A549 (cell line): ENCODE measurements around the gene MRPS24. TPM values are rescaled to one million over a fixed set of nuclear protein-coding genes. Genes with fewer than 3 reads are reported as not detected.
"Not testable (repeated sequence)": the region's sequence is repeated elsewhere in the genome, so short reads cannot be mapped to it uniquely, and the experiment has no call there.

Source experiments
- ATAC-seq, 2 experiments: fragments of 200-7000 bp in 1 of 2; fragments of >200 bp in 1 of 2; cut with Nextera tagmentation in 1 of 2; cut with Tn5 transposase in 1 of 2; 3 replicates each; pipeline versions ENCODE4 v1.8.0 to v1.9.1; 2018 to 2020; ENCODE audit warnings: mild to moderate bottlenecking in 1 of 2, moderate library complexity in 1 of 2
- CTCF ChIA-PET: fragments of 300-600 bp; sonication (Branson Sonifier 250); formaldehyde crosslinking; extraction: SDS; loops from one replicate; lab custom pipeline; 2021; ENCODE audit warnings: antibody characterized with exemption, inconsistent platforms; lab: Yijun Ruan, JAX
- POLR2A ChIA-PET: fragments of 350-600 bp; formaldehyde crosslinking; extraction: SDS; loops from one replicate; lab custom pipeline; 2021; ENCODE audit warnings: antibody characterized with exemption, inconsistent platforms; lab: Yijun Ruan, JAX
- DNase-seq, 2 experiments: peaks; one replicate each; pipeline versions ENCODE4 v3.0.0 to v3.0.0-alpha.2; 2011 to 2016; ENCODE audit warnings: low read depth in 1 of 2, low spot score in 1 of 2
- FAIRE-seq: peaks from 2 replicates; lab custom pipeline; 2011; peaks lifted over from hg19 to GRCh38; lab: Jason Lieb, UNC
- H3K27ac ChIP-seq, 2 experiments: fragments of >200 bp; sonication (Bioruptor Twin); formaldehyde crosslinking; 3 replicates each; pipeline ENCODE4 v1.5.1; 2016 to 2017
- H3K4me1 ChIP-seq: fragments of >200 bp; sonication (Bioruptor Twin); formaldehyde crosslinking; 3 replicates; pipeline ENCODE4 v1.6.1; 2016
- H3K4me2 ChIP-seq: fragments of >200 bp; sonication (Bioruptor Twin); formaldehyde crosslinking; 3 replicates; pipeline ENCODE4 v1.6.1; 2016
- H3K4me3 ChIP-seq: fragments of >200 bp; sonication (Bioruptor Twin); formaldehyde crosslinking; 3 replicates; pipeline ENCODE4 v1.5.1; 2016
- H3K9me3 ChIP-seq: fragments of >200 bp; sonication (Bioruptor Twin); formaldehyde crosslinking; 3 replicates; pipeline ENCODE4 v1.6.1; 2016
- CHD2 ChIP-seq: fragments of 150-350 bp; IDR thresholded peaks from 2 replicates; pipeline ENCODE4 v1.6.1; 2014; ENCODE audit warnings: low read length; ENCODE audit not compliant: partially characterized antibody
- CHD4 ChIP-seq: fragments of 200-600 bp; sonication (generic); IDR thresholded peaks from 2 replicates; pipeline ENCODE4 v1.6.1; 2016; ENCODE audit warnings: antibody characterized with exemption, mild to moderate bottlenecking, borderline replicate concordance
- CTCF ChIP-seq: fragments of >200 bp; sonication (Bioruptor Twin); formaldehyde crosslinking; IDR thresholded peaks from 3 replicates; pipeline ENCODE4 v1.5.1; 2016
- E2F6 ChIP-seq: IDR thresholded peaks from 2 replicates; pipeline ENCODE4 v1.6.1; 2012; ENCODE audit warnings: low read depth, borderline replicate concordance
- EHMT2 ChIP-seq: fragments of 200-600 bp; sonication (generic); IDR thresholded peaks from 2 replicates; pipeline ENCODE4 v1.6.1; 2016; ENCODE audit warnings: antibody characterized with exemption, low read depth, mild to moderate bottlenecking, moderate library complexity
- FOSB ChIP-seq: fragments of 250-450 bp; sonication (Bioruptor Pico); IDR thresholded peaks from 2 replicates; pipeline ENCODE4 v1.5.0; 2020; ENCODE audit warnings: mild to moderate bottlenecking, moderate library complexity
- FOSL2 ChIP-seq, 2 experiments: fragments of 450-650 bp in 1 of 2; fragments of >200 bp in 1 of 2; sonication (Bioruptor Twin) in 1 of 2; formaldehyde crosslinking; IDR thresholded peaks; 2 replicates each; pipeline versions ENCODE4 v1.5.0 to v1.6.1; 2016 to 2020; ENCODE audit warnings: mild to moderate bottlenecking in 1 of 2, moderate library complexity in 1 of 2
- HDAC2 ChIP-seq: fragments of 200-600 bp; sonication (generic); IDR thresholded peaks from 2 replicates; pipeline ENCODE4 v1.6.1; 2016
- HMGXB4 ChIP-seq: fragments of 250-450 bp; sonication (Bioruptor Pico); IDR thresholded peaks from 2 replicates; pipeline ENCODE4 v1.5.0; 2021; ENCODE audit warnings: mild to moderate bottlenecking, moderate library complexity, borderline replicate concordance
- HOXB13 ChIP-seq: fragments of 250-450 bp; sonication (Bioruptor Pico); IDR thresholded peaks from 2 replicates; pipeline ENCODE4 v1.5.0; 2020; ENCODE audit warnings: low read depth, mild to moderate bottlenecking, moderate library complexity
- KDM1A ChIP-seq: fragments of 200-600 bp; sonication (generic); IDR thresholded peaks from 2 replicates; pipeline ENCODE4 v1.6.1; 2016; ENCODE audit warnings: low read depth, mild to moderate bottlenecking
- MAFK ChIP-seq: fragments of 450-650 bp; IDR thresholded peaks from 2 replicates; pipeline ENCODE4 v1.6.1; 2014; ENCODE audit not compliant: partially characterized antibody
- PHF8 ChIP-seq: fragments of 200-600 bp; sonication (generic); IDR thresholded peaks from 2 replicates; pipeline ENCODE4 v1.6.1; 2016; ENCODE audit warnings: low read depth, mild to moderate bottlenecking, antibody characterized with exemption, moderate library complexity, borderline replicate concordance
- TFCP2L1 ChIP-seq: fragments of 250-450 bp; sonication (Bioruptor Pico); IDR thresholded peaks from 2 replicates; pipeline ENCODE4 v1.5.0; 2021; ENCODE audit warnings: mild to moderate bottlenecking
- ZC3H11A ChIP-seq: fragments of 450-650 bp; IDR thresholded peaks from 2 replicates; pipeline ENCODE4 v1.6.1; 2014; ENCODE audit warnings: antibody characterized with exemption, mild to moderate bottlenecking
- ZNF302 ChIP-seq: fragments of 250-450 bp; sonication (Bioruptor Pico); IDR thresholded peaks from 2 replicates; pipeline ENCODE4 v1.9.0; 2021; ENCODE audit warnings: inconsistent platforms, mild to moderate bottlenecking, moderate library complexity
- WGBS: methylation state at CpG from one replicate; pipeline ENCODE4 v1.1.6; 2017; ENCODE audit errors: missing lambda C conversion rate; 5-methylcytosine and 5-hydroxymethylcytosine counted together
- polyA plus RNA-seq, 4 experiments: library from polyadenylated mRNA; depleted of rRNA in 3 of 4; stranded (reverse); fragments of >200 nt; fragmentation: RNase III in 1 of 4; extraction: RNeasy Plus Mini Kit Qiagen cat#74134 plus additional on column Dnase treatment in 1 of 4; gene quantifications; 2 replicates in 3 of 4; 3 replicates in 1 of 4; pipeline ENCODE4 v1.2.3, GENCODE V29; 2011 to 2017

The MRPS24 gene
- polyA plus RNA-seq, 2 of the 4 experiments (the other 2 are of a cell fraction): 170 to 226 TPM

- TF ChIP-seq CTCF (no peak), EHMT2 (no peak), CHD4 (no peak), HDAC2 (no peak), ZC3H11A (no peak), HOXB13 (CRISPR knock-in tag) (no peak), CHD2 (no peak), FOSB (no peak), TFCP2L1 (CRISPR knock-in tag) (no peak)
Observed at GRCh38 chr7:43838201-43838658, 31.1 kb downstream of the MRPS24 start (continued).

GRCh38 chr7:43834463-43835251 lies 34.7 kb downstream of the MRPS24 start:
- CTCF ChIA-PET: interaction anchor here (0.6 to 3.1 kb wide), 7 partner anchors 9 to 387 kb away, joined by 3 to 16 read pairs (median 3); partner anchors contain the start of gene STK17A
- peaks cover 3% of the 10 kb centered on the region; the same call in 1 of the 3 replicates for H3K4me1 ChIP-seq
- peak overlapping the region in 1 of 2 experiments; percentile 39; a peak in 1 of 6 replicates for H3K27ac ChIP-seq
- 72% methylated on average over 8 of the region's 8 CpGs for WGBS
- DNase-seq (peak in 1 of 2 experiments; percentile 66), FAIRE-seq (no peak), ATAC-seq (no peak)
- 0 out of 3 replicates have a peak overlapping the region, but pooled peaks have one; percentile 20 for H3K4me3 ChIP-seq
- no peaks in the 10 kb centered on the region for H3K9me3 ChIP-seq
- no peak for TF ChIP-seq KDM1A
- TF ChIP-seq FOSL2 (IDR thresholded peaks at IDR 0.05): no peak
- TF ChIP-seq FOSL2 (CRISPR knock-in tag; IDR thresholded peaks at IDR 0.05): peak; percentile 91
- POLR2A ChIA-PET: interaction anchor here (1.1 kb wide), 1 partner anchor 105 kb away, joined by 5 read pairs; the partner anchor contains the start of gene COA1
- H3K4me2 ChIP-seq: peak overlapping the region; percentile 46

- ATAC-seq, POLR2A ChIA-PET, H3K4me2 ChIP-seq, H3K4me3 ChIP-seq, H3K4me1 ChIP-seq, FAIRE-seq, DNase-seq, H3K9me3 ChIP-seq, H3K27ac ChIP-seq: not testable (repeated sequence)
- CTCF ChIA-PET: interaction anchor here (0.7 to 7.5 kb wide), 4 partner anchors 7 to 249 kb away, joined by 3 to 86 read pairs (median 4); no protein-coding TSS in a partner anchor
Observed at GRCh38 chr7:43830917-43831316, 38.4 kb downstream of the MRPS24 start.

- CTCF ChIA-PET: interaction anchor here (2.6 to 7.5 kb wide), 2 partner anchors 12 to 95 kb away, joined by 8 to 86 read pairs; partner anchors contain the start of gene COA1
- Histone ChIP-seq H3K4me3 (no peak overlapping the region), H3K27ac (no peak overlapping the region), H3K4me1 (no peaks in the 10 kb centered on the region), H3K4me2 (no peak overlapping the region), H3K9me3 (no peaks in the 10 kb centered on the region)
- FAIRE-seq: no peak
- ATAC-seq: no peak
- TF ChIP-seq MAFK (no peak), E2F6 (no peak), PHF8 (no peak), HDAC2 (no peak), HMGXB4 (CRISPR knock-in tag) (no peak), ZNF302 (CRISPR knock-in tag) (no peak)
- POLR2A ChIA-PET: no interaction called here
- 54% methylated on average over 5 of the region's 5 CpGs for WGBS
- no peak for DNase-seq
Observed at GRCh38 chr7:43825391-43825808, 43.9 kb downstream of the MRPS24 start.
